ENCODE data around the gene CFAP65. TPM values are rescaled to one million over a fixed set of nuclear protein-coding genes. Genes with fewer than 3 reads are reported as not detected.

The CFAP65 gene
- total and polyA plus RNA-seq, 10 donors, result 0.28 TPM; not detected in 9

DNA sequence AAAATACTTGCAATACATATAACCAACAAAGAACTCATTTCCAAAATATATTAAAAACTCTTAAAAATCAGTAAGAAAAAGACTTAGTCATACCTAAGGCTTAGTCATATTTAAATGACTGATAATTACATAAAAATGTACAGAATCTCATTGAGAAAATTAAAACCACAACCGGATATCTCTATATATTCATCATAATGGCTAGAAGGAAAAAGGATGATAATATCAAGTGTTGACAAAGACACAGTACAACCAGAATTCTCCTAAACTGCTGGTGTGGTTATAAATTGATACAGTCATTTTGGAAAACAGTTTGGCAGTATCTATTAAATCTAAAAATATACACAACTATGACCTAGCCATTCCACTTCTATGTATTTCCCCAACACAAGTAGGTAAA is 46.5 kb upstream of the CFAP65 start:
- no peak for DNase-seq
- intact Hi-C loops (cut with DNase I; ENCODE audit: low total_unique reads), result no loop called here
- no peak overlapping the region for H3K4me3 ChIP-seq
- H3K36me3 ChIP-seq, result peaks cover 0 to 15% (median 0%) of the 10 kb centered on the region in 6 donors
- H3K27ac ChIP-seq, result no peak overlapping the region
- H3K9me3 ChIP-seq, result no peaks in the 10 kb centered on the region
- WGBS, 5 donors, result 88 to 96% (median 93%) methylated on average over 1 of the region's 1 CpG
- peaks cover 0 to 36% (median 3%) of the 10 kb centered on the region in 6 donors for H3K4me1 ChIP-seq
- TF ChIP-seq CTCF (IDR thresholded peaks at IDR 0.05 in 8 of 11, conservative IDR thresholded peaks at IDR 0.05 in 3 of 11) (no peak), POLR2A (IDR thresholded peaks at IDR 0.05) (no peak), POLR2AphosphoS5 (IDR thresholded peaks at IDR 0.05) (no peak)
- H3K27me3 ChIP-seq (replicated peaks in 1 of 7), result no peaks in the 10 kb centered on the region

- WGBS, 5 donors, result 90 to 94% (median 91%) methylated on average over 5 of the region's 5 CpGs
- TF ChIP-seq POLR2AphosphoS5 (IDR thresholded peaks at IDR 0.05) (no peak), CTCF (IDR thresholded peaks at IDR 0.05 in 8 of 11, conservative IDR thresholded peaks at IDR 0.05 in 3 of 11) (no peak), POLR2A (IDR thresholded peaks at IDR 0.05) (no peak)
- intact Hi-C loops (cut with DNase I; ENCODE audit: low total_unique reads), result no loop called here
These were observed 46.0 kb upstream of the CFAP65 start for GRCh38 chr2:219087361-219087760.

GRCh38 chr2:219086196-219086595 is 44.9 kb upstream of the CFAP65 start:
- DNase-seq, result no peak
- H3K27ac ChIP-seq, result no peak overlapping the region
- no peaks in the 10 kb centered on the region for H3K9me3 ChIP-seq
- peaks cover 0 to 13% (median 0%) of the 10 kb centered on the region in 6 donors for H3K36me3 ChIP-seq
- H3K4me3 ChIP-seq, result no peak overlapping the region
- intact Hi-C loops (cut with DNase I; ENCODE audit: low total_unique reads), result no loop called here
- no peak for TF ChIP-seq POLR2AphosphoS5 (IDR thresholded peaks at IDR 0.05)
- H3K27me3 ChIP-seq (replicated peaks in 1 of 7), result no peaks in the 10 kb centered on the region
- H3K4me1 ChIP-seq, result peaks cover 0 to 47% (median 6%) of the 10 kb centered on the region in 6 donors

More at GRCh38 chr2:219087361-219087760, 46.0 kb upstream of the CFAP65 start:
- Histone ChIP-seq H3K36me3 (peaks cover 0 to 15% (median 0%) of the 10 kb centered on the region in 6 donors), H3K27ac (no peak overlapping the region), H3K4me1 (peaks cover 0 to 38% (median 3%) of the 10 kb centered on the region in 6 donors), H3K27me3 (replicated peaks in 1 of 7) (no peaks in the 10 kb centered on the region), H3K4me3 (no peak overlapping the region), H3K9me3 (no peaks in the 10 kb centered on the region)
- DNase-seq, result no peak

GRCh38 chr2:219084791-219085190 is 43.5 kb upstream of the CFAP65 start:
- peaks cover 0 to 47% (median 6%) of the 10 kb centered on the region in 6 donors for H3K4me1 ChIP-seq
- no peak overlapping the region for H3K27ac ChIP-seq
- TF ChIP-seq POLR2A (IDR thresholded peaks at IDR 0.05) (no peak), CTCF (IDR thresholded peaks at IDR 0.05 in 8 of 11, conservative IDR thresholded peaks at IDR 0.05 in 3 of 11) (no peak), POLR2AphosphoS5 (IDR thresholded peaks at IDR 0.05) (no peak)
- intact Hi-C loops (cut with DNase I; ENCODE audit: low total_unique reads), result no loop called here
- peaks cover 0 to 5% (median 0%) of the 10 kb centered on the region in 6 donors for H3K36me3 ChIP-seq
- H3K27me3 ChIP-seq (replicated peaks in 1 of 7), result no peaks in the 10 kb centered on the region
- H3K4me3 ChIP-seq, result no peak overlapping the region
- DNase-seq, result no peak
- no peaks in the 10 kb centered on the region for H3K9me3 ChIP-seq

All from spleen (tissue), 11 donors.